Activated CD4-positive, alpha-beta T cell treated with anti-CD3 and anti-CD28 coated beads, Interleukin-2, Interleukin-6, amounts not matched to agents 100 ng/mL and 50 ng/mL, durations not matched to agents 16 hours and 8 hours (primary cell): ENCODE measurements around the gene TLR5.

Source experiments
- DNase-seq: peaks from one replicate; pipeline ENCODE4 v3.0.0-alpha.2; 2020

Gene TLR5

DNA sequence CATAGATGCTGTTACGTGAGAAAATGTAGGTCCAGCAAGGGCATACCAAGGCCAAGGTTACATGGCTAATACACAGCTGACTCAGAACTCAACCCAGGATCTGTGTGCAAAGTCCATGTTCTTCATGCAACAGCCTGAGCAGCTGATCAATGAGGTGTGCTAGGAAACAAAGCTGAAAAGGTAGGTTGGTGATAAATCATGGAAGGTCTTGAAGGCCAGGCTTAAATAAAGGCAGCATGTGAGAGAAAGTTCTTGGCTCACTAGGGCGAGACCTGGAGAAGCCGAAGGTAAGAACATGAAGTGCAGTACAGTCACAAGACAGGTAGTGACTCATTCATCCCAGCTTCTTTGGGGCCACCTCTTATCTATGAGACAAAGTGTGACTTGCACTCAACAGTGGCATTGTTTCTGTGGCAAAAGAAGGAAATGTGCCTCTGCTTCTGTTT, 33.4 kb downstream of the TLR5 start:
- DNase-seq, result peak; percentile 43

DNA sequence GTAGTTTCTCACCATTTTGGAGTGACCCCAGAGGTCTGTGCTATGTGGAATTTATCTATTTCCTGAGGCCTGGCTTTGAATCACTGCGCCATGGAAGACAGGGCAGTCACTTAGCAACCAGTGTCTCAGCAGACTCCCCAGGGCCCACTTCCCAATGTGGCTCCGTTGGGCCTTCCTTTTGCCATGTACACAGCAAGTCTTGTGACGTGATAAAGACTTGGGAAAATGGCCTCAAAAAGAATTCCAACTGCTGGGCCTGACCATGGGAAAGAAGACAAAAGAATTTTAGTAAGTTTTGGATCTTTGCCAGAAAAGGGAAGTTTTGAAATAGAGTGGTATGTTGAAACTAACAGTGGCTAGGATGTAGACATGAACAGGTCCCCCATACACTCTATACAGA, 36.2 kb downstream of the TLR5 start:
- DNase-seq, result no peak

DNA sequence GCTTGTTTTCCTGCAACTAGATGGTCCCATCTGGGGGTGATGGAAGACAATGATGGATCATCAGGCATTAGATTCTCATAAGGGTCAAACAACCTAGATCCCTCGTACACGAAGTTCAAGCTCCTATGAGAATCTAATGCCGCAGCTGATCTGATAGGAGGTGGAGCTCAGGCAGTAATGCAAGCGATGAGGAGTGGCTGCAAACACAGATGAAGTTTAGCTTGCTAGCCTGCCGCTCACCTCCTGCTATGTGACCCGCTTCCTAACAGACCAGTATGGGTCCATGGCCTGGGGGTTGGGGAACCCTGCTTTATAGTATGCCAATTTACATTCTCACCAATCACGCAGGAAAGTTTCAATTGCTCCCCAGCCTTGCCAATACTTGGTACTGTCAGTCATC, 37.5 kb downstream of the TLR5 start:
- no peak for DNase-seq

DNA sequence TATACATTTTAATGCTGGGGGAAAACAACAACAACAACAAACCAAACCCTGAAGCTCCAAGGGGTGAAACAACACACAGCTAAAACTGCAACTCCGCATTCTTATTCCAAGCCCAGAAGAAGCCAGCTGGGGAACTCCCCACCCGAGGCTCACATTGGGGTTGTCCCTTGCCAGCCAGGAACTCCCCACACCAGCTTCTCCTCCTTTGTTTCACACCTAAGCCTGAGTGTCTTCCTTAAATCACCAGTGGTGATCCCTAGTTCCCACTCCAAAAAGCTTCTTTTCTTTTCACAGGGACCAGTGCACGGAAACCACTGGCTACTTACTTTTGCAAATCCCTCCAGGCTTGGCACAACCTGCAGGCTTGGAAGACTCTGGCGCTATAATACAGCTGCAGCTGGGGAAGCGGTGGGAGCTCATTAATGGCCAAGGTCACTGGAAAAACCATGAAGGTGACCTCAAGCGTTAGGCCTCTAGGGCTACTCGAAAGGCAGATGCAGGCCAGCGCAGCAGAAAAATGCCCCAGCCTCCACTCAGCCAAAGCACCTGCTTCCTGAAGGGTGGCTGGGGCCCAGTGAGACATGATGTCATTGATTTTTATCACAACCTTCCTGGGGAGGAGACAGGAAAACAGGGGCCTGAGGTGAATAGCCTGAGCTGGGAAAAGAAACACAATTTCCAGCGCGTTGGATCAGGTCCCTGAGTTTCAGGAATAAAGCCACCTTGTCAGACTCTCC, 40.1 kb downstream of the TLR5 start:
- DNase-seq, result no peak

DNA sequence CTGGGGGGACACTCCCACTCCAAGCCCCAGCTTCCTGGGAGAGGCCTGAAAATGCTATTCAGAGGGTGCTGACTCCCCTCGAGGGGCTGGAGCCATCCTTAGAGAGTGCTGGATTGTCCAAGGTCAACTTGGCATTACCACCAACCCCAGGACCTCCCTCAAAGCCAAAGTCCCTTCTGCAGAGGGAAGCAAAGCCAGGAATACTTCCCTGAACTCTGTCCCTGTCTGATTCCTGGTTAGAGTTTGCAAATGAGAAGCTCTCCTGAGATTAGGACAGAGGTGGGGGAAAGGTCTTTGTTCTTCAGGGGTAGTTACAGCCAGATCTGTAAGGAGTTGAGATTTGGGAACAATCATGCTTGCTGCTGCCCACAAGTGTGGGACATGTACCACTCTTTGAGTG, 45.3 kb downstream of the TLR5 start:
- no peak for DNase-seq

DNA sequence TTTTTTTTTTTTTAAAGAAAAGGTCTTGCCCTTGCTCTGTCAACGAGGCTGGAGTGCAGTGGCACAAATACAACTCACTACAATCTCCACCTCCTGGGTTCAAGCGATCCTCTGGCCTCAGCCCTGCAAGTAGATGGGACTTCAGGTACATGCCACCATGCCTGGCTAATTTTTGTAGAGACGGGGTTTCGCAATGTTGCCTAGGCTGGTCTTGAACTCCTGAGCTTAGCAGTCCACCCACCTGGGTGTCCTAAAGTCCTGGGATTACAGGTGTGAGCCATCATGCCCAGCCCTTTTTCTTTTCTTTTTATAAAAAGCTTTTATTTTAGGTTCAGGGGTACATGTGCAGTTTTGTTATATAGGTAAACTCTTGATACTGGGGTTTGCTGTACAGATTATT, 47.2 kb downstream of the TLR5 start:
- DNase-seq, result no peak

DNA sequence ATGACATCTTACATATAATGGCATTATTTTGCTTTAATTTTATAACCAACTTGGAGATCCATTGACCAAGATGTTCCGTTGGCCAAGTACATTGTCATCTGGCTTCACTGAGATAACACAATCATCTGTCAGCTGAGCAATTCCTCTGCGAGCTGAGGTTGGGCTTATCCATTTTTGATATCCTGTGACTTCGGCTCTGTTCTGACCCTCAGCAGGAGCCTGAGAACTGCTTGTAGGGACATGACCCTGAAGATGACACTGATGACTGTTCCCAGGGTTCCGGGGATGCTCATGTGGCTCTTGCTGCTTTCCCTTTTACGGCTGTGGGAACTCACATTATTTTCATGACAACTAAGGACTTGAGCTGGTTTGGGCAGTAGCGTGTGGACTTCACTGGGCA, 51.2 kb downstream of the TLR5 start:
- no peak for DNase-seq

DNA sequence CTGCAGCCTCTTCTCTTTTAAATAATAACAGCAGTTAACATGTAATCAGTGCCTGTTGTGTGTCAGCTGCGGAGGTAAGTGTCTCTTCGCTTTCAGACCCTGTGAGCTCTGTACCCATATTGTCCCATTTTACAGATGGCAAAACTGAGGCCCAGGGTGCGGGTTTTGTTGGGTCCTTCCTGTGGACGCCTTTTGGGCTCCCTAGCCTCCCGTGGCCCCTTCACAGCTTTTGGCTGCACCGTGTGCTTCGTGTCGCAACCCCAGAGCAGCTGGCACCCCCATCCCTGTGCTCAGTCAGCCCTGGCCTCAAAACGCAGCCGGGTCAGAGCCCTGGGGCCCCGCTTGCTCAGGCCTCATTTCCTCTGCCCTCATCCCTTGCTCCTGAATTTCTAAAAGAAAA, 53.8 kb downstream of the TLR5 start:
- no peak for DNase-seq

DNA sequence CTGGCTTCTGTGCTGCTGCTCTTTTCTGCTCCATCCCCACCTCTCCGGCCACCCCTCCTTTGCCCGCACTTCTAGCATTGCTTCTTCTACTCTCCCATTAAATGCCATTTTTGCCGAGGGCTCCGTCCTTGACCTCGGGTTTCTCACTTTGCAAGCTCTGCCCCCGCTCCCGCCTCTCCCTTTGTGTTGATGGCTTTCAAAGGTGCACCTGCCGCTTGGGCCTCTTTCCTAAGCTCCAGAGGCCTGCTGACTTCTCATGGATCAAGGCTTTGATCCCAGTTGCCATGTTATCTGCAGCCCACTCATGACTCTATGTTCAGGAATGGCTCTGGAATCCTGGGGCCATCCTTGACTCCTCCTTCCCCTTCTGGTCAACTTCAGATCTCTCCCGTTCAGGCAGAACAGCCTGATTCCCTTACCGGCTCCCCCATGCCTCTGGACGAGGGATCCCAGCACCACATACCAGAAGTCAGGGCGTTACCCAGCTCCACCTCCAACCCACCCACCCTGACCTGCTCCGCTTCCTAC, 54.3 kb downstream of the TLR5 start:
- no peak for DNase-seq

DNA sequence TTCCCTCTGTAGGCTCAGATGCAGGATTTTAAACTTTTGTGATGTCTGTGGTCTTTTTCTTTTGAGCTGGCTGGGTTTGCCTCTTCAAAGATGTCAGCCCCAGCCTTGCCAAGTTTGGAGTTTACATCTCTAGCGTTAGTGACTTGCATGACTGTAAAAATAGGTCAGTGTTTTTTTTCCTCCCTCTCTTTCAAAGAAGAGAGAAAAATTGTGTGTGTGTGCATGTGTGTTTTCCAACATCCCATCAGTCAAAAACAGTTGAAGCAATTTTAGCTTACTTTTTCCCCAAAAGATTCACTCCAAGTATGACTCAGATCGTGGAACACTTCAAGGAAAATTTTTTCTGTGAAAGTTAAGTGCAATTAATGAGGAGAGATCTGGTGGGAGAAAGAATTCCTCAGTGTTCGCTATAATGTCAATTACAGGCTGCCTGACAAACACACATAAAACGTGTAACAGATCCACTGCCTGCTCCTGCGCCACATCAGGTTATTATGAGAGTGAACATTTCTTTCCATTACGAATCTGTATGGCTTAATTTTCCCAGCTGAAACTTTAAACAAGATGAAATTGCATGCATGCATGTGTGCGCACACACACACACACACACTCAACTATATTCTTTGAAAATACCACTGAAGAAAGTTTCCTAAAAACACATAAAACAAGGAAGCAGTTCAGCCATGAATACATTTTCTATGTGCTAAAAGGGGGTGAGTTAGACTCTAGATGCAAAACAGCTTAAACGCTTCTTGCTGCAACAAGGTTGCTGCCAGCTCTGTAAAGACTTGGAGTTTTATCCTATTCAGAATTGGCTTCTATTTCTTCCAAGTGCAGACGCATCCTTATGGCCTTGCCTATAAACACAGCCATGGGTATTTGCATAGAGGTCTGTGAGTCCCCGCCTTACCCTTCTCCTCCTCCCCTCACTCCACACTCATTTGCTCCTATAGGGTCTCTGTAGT, 55.5 kb downstream of the TLR5 start:
- no peak for DNase-seq

DNA sequence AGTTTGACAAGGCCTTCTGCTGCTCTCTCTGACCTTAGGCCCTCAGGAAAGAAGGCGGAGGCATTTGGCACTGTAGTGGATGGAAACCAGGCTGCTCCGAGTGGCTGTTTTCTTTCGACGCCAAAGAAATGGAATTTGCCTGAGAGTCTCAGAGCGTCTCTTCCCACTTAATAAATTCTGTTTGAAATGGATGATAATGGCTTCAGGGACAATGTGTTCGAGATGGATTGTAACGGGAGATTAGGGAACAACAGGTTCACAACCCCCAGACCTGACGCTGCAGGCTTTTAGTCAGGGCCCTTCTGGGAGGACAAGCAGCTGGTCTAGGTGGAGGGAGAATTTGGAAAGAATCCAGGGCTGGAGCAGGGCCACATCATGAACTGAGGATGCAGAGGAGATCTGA, 58.6 kb downstream of the TLR5 start:
- no peak for DNase-seq

DNA sequence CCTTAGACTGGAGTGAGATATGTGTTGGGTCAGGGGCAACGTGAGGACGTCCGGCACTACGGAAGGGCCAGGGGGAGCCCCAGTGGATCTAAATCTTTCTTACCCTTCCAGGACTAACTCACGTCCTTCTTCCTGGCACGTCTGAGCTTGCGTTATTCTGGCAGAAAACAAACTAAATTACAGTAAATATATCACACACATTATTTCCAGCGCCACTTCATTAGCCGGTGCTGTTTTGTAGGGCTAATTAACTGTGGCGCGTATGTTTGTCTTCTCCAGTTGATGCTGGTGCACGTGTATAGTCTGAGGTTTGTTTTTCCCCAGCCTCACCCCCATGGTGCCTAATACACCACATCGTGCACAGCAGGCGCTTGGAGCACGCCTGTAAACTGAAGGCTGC, 59.2 kb downstream of the TLR5 start:
- no peak for DNase-seq

DNA sequence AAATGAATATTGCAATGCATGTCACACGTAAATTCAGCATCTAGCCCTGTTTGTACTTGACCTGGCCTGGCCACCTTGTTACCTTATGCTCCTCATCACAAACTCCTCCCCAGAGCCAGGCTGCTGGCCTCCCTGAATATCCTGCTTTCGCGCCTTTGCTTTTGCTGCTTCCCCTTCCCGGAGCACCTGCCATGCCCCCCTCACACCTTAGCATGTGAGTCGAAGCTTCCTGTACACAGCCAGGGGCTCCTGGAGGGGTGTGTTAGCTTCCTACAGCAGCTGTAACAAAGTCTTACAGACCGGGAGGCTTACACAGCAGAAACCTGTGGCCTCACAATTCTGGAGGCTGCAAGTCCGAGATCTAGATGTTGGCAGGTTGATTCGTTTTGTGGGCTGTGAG, 60.1 kb downstream of the TLR5 start:
- no peak for DNase-seq

DNA sequence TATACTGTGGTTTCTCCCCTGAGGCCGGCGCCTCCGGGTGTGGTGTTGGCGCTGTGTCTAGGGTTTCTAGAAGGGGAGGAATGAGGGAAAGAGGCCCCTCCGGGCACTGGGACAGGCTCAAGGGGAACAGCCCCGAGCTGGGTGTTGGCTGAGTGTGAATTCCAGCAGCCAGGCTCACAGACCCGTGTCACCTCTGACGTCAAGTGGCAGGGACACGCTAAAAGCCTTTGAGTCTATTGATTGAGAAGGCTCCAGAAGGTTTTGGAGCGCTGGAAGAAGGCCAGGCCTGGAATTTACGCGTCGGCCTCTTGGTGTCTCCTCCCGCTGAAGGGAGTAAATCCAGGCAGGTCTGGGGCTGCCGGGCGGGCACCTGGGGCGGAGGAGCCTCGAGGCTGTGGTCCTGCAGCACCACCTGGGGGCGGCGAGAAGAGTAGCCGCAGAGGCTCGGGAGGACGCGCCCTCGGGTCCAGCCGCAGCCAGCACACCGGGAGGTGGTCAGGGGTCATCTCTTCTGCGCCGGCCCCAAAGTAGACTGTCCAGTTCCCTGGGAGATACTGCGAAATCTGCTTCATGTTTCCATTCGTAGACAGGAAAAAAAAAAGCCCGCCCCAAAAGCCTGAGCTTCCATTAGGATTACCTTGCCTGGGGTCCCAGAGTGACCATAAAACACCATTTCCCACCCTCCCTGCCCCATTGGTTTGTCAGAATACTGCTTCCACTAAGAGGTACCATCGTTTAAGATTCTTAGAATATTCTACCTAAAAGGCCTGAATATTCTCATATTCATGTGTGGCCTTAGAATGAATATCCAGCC, 61.7 kb downstream of the TLR5 start:
- DNase-seq, result peak; percentile 77

DNA sequence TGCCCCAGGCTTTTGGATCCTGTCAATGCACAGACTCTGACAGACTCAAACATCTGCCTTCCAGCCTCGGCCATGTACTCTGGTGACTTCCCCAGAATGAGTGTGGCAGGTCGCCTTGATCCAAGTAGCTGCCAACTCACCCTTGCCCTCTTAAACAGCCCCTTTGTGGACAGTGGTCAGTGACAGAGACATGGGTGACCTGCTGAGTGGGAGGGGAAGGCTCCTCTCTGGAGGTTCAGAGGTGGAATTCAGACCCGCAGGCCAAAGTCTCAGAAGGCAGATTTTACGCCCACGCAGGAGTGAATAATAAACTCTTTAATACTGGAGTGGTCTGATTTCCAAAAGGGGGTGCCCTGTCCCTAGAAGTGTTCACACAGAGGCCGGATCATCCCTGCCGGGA, 63.5 kb downstream of the TLR5 start:
- DNase-seq, result no peak

DNA sequence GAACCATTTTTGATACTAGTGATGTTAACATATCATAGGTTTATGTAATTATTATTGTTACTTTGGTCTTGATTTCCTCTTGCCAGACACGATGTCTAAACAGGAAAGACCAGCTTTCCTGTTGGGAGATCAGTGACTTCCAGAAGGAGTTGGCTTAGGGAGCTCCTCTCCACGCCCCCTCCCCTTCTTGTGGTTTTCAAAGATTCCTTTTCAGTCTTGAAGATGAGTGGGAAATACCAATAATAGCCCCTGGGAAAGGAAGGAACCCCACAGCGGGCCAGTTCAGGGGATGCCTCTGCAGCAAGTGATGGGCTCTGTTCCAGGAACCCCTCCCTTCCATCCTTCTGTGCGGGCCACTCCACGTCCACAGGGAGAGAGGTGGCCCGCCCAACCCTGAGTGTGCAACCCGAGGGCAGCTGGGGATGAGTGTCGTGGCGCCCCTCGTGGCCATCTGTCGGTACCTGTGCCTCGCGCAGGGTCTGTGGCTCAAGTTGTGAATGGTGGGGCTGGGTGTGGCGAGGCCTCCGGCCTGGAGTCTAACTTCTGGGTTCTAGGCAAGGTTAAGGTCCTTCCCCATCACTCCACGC, 65.7 kb downstream of the TLR5 start:
- no peak for DNase-seq

DNA sequence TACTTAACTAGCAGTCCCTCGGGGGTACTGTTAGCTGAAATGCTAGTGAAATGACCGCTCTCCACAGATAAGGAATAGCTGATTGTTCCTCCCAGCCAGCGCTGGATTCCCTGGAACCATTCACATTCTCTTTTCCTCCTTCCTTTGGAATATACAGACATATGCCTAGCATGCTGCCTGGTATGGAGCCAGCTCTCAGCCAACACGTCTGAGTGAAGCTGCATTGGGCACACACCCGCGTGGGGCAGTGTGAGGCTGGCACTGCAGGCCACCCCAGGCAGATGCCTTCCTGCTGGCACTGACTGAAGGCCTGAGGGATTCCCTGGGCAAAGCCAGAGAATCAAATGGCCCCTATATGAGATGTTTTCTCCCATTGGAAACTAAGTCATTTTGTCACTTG, 66.7 kb downstream of the TLR5 start:
- no peak for DNase-seq

DNA sequence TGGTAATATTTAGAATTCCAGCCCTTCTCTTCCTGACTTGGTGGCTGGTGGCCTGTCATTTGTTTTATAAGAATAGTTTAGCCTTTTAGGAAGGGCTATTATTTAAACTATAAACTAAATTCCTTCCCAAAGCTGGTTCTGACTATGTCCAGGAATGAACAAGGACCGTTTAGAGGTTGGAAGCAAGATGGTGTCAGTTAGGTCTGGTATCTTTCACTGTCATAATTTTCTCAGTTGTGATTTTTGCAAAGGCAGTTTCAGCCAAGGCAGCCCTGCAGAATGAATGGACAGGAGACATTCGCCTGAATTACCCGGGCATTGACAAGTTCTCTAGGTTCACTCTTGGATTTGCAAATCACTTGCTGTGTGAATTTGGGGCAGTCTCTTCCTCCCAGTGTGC, 67.2 kb downstream of the TLR5 start:
- no peak for DNase-seq

DNA sequence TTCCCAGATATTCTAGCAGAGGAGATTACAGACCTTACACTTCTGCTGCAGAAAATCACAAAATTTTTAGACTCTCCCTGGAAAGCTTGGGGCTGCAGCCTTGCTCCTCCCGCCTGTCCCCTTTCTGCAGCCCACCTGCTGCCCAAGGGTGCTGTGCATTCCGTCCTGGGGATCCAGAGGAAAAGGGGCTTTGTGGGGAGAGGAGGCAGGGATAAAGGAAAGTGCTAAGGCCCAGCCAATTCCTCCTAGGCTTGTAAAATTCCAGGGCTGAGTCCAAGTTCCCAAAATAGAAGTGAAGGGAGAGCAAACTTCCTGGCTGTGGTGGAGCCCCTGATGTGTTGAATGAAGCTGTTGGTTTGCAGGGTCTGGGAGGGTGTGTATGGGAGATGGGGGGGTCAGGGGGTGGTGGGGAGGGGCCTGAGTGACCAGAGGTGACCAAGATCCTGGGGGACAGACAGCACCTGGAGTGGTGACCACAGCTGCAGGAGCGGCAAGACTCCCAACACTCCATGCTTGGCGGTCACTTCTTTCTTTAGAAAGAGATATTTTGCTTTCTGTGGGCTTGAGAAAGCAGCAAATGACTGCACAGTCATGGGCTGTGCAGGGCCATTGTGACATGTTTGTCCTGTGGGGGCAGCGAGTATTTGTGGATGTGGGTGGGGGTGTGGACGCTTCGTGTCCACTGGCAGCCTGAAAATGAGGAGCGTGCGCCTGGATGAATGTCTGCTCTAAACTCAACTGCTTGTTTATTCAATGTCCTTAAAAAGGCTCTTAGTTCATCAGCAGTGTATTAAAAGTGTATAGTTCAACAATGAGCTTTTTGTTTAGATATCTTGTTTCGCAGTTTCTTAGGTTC, 68.4 kb downstream of the TLR5 start:
- DNase-seq, result no peak

DNA sequence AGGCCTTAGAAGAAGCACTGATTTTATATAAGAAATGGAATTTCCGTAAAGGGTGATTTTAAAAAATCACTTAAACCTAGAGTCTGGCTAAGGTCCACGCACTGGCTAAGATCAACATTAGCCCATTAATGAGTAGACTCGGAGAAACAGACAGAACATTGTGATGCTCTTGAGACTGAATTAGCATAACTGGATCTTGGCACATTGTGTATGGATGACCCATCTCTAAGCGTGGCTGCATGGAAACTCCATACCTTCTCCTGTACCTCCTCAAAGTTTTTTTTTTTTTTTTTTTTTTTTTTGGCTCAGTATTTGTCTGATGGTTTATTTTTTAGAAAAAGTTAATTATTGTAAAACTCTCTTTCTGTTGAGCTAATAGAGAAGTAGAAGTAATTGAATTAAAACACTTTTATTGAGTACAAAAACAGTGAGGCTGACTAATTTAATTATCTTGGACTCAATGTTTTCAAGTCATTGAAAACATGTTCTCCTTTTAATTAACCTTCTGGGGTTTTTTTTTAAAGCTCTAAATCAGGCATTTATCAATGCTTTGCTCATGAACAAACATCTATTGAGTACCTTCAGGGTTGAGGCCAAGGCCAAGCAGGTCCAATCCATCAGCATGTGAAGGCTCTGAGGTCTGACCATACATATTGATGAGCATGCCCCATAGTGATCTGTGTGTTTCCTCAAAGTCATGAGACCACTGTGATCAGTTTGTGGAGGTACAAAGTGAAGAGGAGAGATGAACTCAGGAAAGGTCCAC, 74.0 kb downstream of the TLR5 start:
- DNase-seq, result no peak

DNA sequence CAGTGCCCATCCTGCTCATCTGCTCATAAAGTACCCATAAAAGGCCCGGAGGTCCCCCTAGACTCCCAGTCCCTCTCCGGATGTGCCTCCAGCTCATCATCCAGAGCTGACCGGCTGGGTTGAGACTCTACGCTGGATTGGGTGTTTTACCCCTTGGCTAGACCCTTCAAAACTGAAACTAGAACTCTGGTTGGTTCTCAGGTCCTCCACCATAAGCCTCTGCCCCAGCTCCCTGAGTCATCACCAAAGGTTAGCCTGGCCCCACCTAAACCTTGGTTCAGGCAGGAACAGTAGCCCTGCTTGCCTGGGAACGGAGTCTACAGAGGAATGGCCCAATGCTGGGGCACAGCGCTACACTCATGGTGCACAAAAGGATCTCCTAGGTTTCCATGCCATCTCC, 75.1 kb downstream of the TLR5 start:
- no peak for DNase-seq
